ENCODE data around the gene FOXO1.

DNA sequence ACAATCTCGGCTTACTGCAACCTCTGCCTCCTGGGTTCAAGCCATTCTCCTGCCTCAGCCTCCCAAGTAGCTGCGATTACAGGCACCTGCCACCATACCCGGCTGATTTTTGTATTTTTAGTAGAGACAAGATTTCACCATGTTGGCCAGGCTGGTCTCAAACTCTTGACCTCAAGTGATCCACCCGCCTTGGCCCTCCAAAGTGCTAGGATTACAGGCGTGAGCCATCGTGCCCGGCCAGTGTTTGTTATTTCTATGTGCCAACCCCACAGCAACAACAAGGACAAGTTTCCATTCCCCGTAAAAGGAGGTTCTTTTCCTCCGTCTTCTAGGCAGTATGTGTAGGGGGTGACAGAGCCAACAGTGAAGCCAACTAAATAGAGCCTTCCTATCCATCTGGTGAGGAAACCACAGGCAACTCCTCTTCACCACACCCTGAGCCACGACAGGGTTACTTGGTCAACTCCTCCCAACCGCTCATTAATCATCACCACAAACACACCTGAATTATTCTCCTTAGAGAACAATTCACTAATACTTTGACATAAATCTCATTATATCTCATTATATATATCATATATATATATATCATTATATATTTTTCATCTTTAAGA, 25.5 kb downstream of the FOXO1 start:
- TF ChIP-seq EZH2phosphoT487 (IDR thresholded peaks at IDR 0.05; ENCODE audit: borderline replicate concordance), result no peak
- TF ChIP-seq, protein P1, sequence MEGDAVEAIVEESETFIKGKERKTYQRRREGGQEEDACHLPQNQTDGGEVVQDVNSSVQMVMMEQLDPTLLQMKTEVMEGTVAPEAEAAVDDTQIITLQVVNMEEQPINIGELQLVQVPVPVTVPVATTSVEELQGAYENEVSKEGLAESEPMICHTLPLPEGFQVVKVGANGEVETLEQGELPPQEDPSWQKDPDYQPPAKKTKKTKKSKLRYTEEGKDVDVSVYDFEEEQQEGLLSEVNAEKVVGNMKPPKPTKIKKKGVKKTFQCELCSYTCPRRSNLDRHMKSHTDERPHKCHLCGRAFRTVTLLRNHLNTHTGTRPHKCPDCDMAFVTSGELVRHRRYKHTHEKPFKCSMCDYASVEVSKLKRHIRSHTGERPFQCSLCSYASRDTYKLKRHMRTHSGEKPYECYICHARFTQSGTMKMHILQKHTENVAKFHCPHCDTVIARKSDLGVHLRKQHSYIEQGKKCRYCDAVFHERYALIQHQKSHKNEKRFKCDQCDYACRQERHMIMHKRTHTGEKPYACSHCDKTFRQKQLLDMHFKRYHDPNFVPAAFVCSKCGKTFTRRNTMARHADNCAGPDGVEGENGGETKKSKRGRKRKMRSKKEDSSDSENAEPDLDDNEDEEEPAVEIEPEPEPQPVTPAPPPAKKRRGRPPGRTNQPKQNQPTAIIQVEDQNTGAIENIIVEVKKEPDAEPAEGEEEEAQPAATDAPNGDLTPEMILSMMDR (conservative IDR thresholded peaks at IDR 0.05; ENCODE audit: low read length), result no peak
